Suprapubic skin (tissue), 4 donors: ENCODE measurements around the gene PTPRN2. TPM values are rescaled to one million over a fixed set of nuclear protein-coding genes. Genes with fewer than 3 reads are reported as not detected.

Experiments used
- DNase-seq, 2 donors: peaks; one replicate each; pipeline ENCODE4 v3.0.0-alpha.2; 2019; ENCODE audit warnings: low spot score in 2 of 2
- H3K27ac ChIP-seq: fragments of 200-600 bp; sonication (generic); one replicate; pipeline ENCODE4 v1.5.1; 2019
- H3K27me3 ChIP-seq: fragments of 200-600 bp; sonication (generic); one replicate; pipeline ENCODE4 v1.5.1; 2019
- H3K36me3 ChIP-seq: fragments of 200-600 bp; sonication (generic); one replicate; pipeline ENCODE4 v1.5.1; 2019
- H3K4me1 ChIP-seq: fragments of 200-600 bp; sonication (generic); one replicate; pipeline ENCODE4 v1.5.1; 2019
- H3K4me3 ChIP-seq: fragments of 200-600 bp; sonication (generic); one replicate; pipeline ENCODE4 v1.5.1; 2019; ENCODE audit warnings: mild to moderate bottlenecking
- H3K9me3 ChIP-seq: fragments of 200-600 bp; sonication (generic); one replicate; pipeline ENCODE4 v1.5.1; 2019
- CTCF ChIP-seq, 2 donors: fragments of 200-600 bp in 1 of 2; fragments of 450-650 bp in 1 of 2; sonication (generic) in 1 of 2; IDR thresholded peaks; one replicate each; pipeline ENCODE4 v1.5.1; 2016 to 2019; ENCODE audit warnings: antibody characterized with exemption in 2 of 2, mild to moderate bottlenecking in 1 of 2, moderate library complexity in 1 of 2
- EP300 ChIP-seq: sonication (generic); formaldehyde crosslinking; IDR thresholded peaks from one replicate; pipeline ENCODE4 v1.6.1; 2017; ENCODE audit warnings: antibody characterized with exemption
- POLR2A ChIP-seq, 2 donors: fragments of 450-650 bp; IDR thresholded peaks; one replicate each; pipeline ENCODE4 v1.6.1; 2017; ENCODE audit warnings: antibody characterized with exemption in 2 of 2, mild to moderate bottlenecking in 2 of 2, moderate library complexity in 2 of 2
- POLR2AphosphoS5 ChIP-seq, 3 donors: sonication (generic); formaldehyde crosslinking; IDR thresholded peaks; one replicate each; pipeline ENCODE4 v1.6.1; 2017; ENCODE audit warnings: antibody characterized with exemption in 3 of 3
- WGBS: methylation state at CpG from one replicate; pipeline ENCODE4 v1.1.5; 2018; 5-methylcytosine and 5-hydroxymethylcytosine counted together
- total RNA-seq, 4 donors: library from RNA; depleted of rRNA; stranded (reverse); fragments of >200 nt; gene quantifications; one replicate each; pipeline ENCODE4 v1.1.0, GENCODE V29; 2016

The PTPRN2 gene
- total RNA-seq, 4 donors from 2014 or later = 0.23 to 1.8 (median 1.3) TPM

GRCh38 chr7:158141806-158142518 is 445.7 kb downstream of the PTPRN2 start:
- H3K27me3 ChIP-seq = no peaks in the 10 kb centered on the region
- no peak overlapping the region for H3K4me3 ChIP-seq
- peaks cover 2% of the 10 kb centered on the region for H3K9me3 ChIP-seq
- no peak for TF ChIP-seq POLR2A (IDR thresholded peaks at IDR 0.05)
- TF ChIP-seq CTCF (IDR thresholded peaks at IDR 0.05) = no peak
- no peak for TF ChIP-seq EP300
- DNase-seq = peak in 1 of 2 donors; percentile 71
- 89% methylated on average over 39 of the region's 39 CpGs for WGBS
- no peaks in the 10 kb centered on the region for H3K4me1 ChIP-seq
- H3K27ac ChIP-seq = no peak overlapping the region
- no peaks in the 10 kb centered on the region for H3K36me3 ChIP-seq

- H3K4me3 ChIP-seq = no peak overlapping the region
- no peak for TF ChIP-seq POLR2AphosphoS5 (IDR thresholded peaks at IDR 0.05)
- H3K4me1 ChIP-seq = no peaks in the 10 kb centered on the region
- H3K36me3 ChIP-seq = no peaks in the 10 kb centered on the region
- WGBS = 89% methylated on average over 8 of the region's 17 CpGs
- no peak overlapping the region for H3K27ac ChIP-seq
- H3K27me3 ChIP-seq = no peaks in the 10 kb centered on the region
- DNase-seq = peak in 1 of 2 donors; percentile 72
- peaks cover 2% of the 10 kb centered on the region for H3K9me3 ChIP-seq
Measured at GRCh38 chr7:158141221-158141582, 446.4 kb downstream of the PTPRN2 start.

GRCh38 chr7:158140538-158141220 is 446.9 kb downstream of the PTPRN2 start:
- DNase-seq = peak in 1 of 2 donors; percentile 73
- 82% methylated on average over 28 of the region's 31 CpGs for WGBS

GRCh38 chr7:158139499-158139898 is 448.1 kb downstream of the PTPRN2 start:
- H3K36me3 ChIP-seq = no peaks in the 10 kb centered on the region
- DNase-seq = peak in 1 of 2 donors; percentile 54
- no peak for TF ChIP-seq POLR2A (IDR thresholded peaks at IDR 0.05)
- no peak for TF ChIP-seq POLR2AphosphoS5 (IDR thresholded peaks at IDR 0.05)
- no peak for TF ChIP-seq EP300
- no peak for TF ChIP-seq CTCF (IDR thresholded peaks at IDR 0.05)
- peaks cover 2% of the 10 kb centered on the region for H3K9me3 ChIP-seq
- H3K4me1 ChIP-seq = no peaks in the 10 kb centered on the region
- 90% methylated on average over 10 of the region's 10 CpGs for WGBS
- no peaks in the 10 kb centered on the region for H3K27me3 ChIP-seq
- no peak overlapping the region for H3K27ac ChIP-seq
- H3K4me3 ChIP-seq = no peak overlapping the region

More at GRCh38 chr7:158140538-158141220, 446.9 kb downstream of the PTPRN2 start:
- no peak for TF ChIP-seq POLR2A (IDR thresholded peaks at IDR 0.05)
- no peak for TF ChIP-seq EP300
- no peak for TF ChIP-seq CTCF (IDR thresholded peaks at IDR 0.05)
- no peak for TF ChIP-seq POLR2AphosphoS5 (IDR thresholded peaks at IDR 0.05)
- Histone ChIP-seq H3K27me3 (no peaks in the 10 kb centered on the region), H3K36me3 (no peaks in the 10 kb centered on the region), H3K4me3 (no peak overlapping the region), H3K9me3 (peaks cover 2% of the 10 kb centered on the region), H3K27ac (no peak overlapping the region), H3K4me1 (no peaks in the 10 kb centered on the region)

GRCh38 chr7:158138329-158138597 is 449.4 kb downstream of the PTPRN2 start:
- Histone ChIP-seq H3K4me1 (no peaks in the 10 kb centered on the region), H3K4me3 (no peak overlapping the region), H3K36me3 (no peaks in the 10 kb centered on the region), H3K27me3 (no peaks in the 10 kb centered on the region), H3K27ac (no peak overlapping the region), H3K9me3 (peaks cover 2% of the 10 kb centered on the region)
- peak; percentile 34 to 49 for DNase-seq
- 71% methylated on average over 3 of the region's 9 CpGs for WGBS
- TF ChIP-seq CTCF (IDR thresholded peaks at IDR 0.05) (no peak), EP300 (no peak), POLR2A (IDR thresholded peaks at IDR 0.05) (no peak), POLR2AphosphoS5 (IDR thresholded peaks at IDR 0.05) (no peak)
